Measurements from ENCODE around the gene NGFR.

The NGFR gene

GRCh38 chr17:49557312-49558024 is 62.4 kb downstream of the NGFR start:
- no peak overlapping the region for H3K4me3 ChIP-seq (ENCODE audit: low read length)
- TF ChIP-seq ZNF274 (IDR thresholded peaks at IDR 0.05; ENCODE audit: low read depth, low read length), result no peak
